IPS DF 4.7 (cell line): ENCODE measurements around the gene OIP5.
"Not testable (repeated sequence)": the region's sequence is repeated elsewhere in the genome, so short reads cannot be mapped to it uniquely, and the experiment has no call there.

Experiments used
- DNase-seq: peaks from one replicate; pipeline ENCODE4 v3.0.0-alpha.2; 2013; ENCODE audit warnings: low spot score; ENCODE audit errors: extremely low read depth

The OIP5 gene

GRCh38 chr15:41260924-41261323 lies 71.5 kb downstream of the OIP5 start:
- DNase-seq = not testable (repeated sequence)

- no peak for DNase-seq
Observed at GRCh38 chr15:41259546-41260189, 72.7 kb downstream of the OIP5 start.
